Calu3 (cell line): ENCODE measurements around the gene ARHGAP31. TPM values are rescaled to one million over a fixed set of nuclear protein-coding genes. Genes with fewer than 3 reads are reported as not detected.

Experiments
- BruUV-seq: library from RNA; stranded (reverse); fragments of 400-500 nt; replicated peaks from 2 replicates; lab custom pipeline; 2021; lab: Mats Ljungman, UMichigan
- CTCF ChIA-PET: fragments of 300-600 bp; sonication (Branson Sonifier 250); formaldehyde crosslinking; loops from one replicate; lab custom pipeline; 2022; ENCODE audit warnings: antibody characterized with exemption; lab: Charles Lee
- DNase-seq: peaks from one replicate; pipeline ENCODE4 v3.0.0; 2022
- H3K27ac Mint-ChIP-seq: one replicate; pipeline ENCODE4 v1.8.0; 2022; ENCODE audit warnings: mixed read lengths; ENCODE audit not compliant: unreplicated experiment
- H3K27me3 Mint-ChIP-seq: one replicate; pipeline ENCODE4 v1.8.0; 2022; ENCODE audit warnings: mixed read lengths; ENCODE audit not compliant: unreplicated experiment
- H3K36me3 Mint-ChIP-seq: one replicate; pipeline ENCODE4 v1.8.0; 2022; ENCODE audit warnings: mild to moderate bottlenecking, moderate library complexity, mixed read lengths; ENCODE audit not compliant: insufficient read depth, unreplicated experiment
- H3K4me1 Mint-ChIP-seq: one replicate; pipeline ENCODE4 v1.8.0; 2022; ENCODE audit warnings: mild to moderate bottlenecking, low read depth, mixed read lengths; ENCODE audit not compliant: unreplicated experiment
- H3K4me3 Mint-ChIP-seq: one replicate; pipeline ENCODE4 v1.8.0; 2022; ENCODE audit warnings: mild to moderate bottlenecking, low read depth, moderate library complexity, mixed read lengths; ENCODE audit not compliant: unreplicated experiment
- H3K9me3 Mint-ChIP-seq: one replicate; pipeline ENCODE4 v1.8.0; 2022; ENCODE audit warnings: low read depth, mixed read lengths; ENCODE audit not compliant: unreplicated experiment
- intact Hi-C: fragments of 100-400 bp; cut with micrococcal nuclease; formaldehyde crosslinking; loops from one replicate; pipeline ENCODE4 v1.10.0; 2022; ENCODE audit not compliant: unreplicated experiment
- total RNA-seq: library from RNA; stranded (reverse); gene quantifications from 2 replicates; pipeline ENCODE4 v1.2.3, GENCODE V29; 2022
- TF ChIP-seq, protein P1 (sequence below): fragments of 200-600 bp; IDR thresholded peaks from one replicate; pipeline ENCODE4 v1.8.0; 2022; ENCODE audit warnings: antibody characterized with exemption; ENCODE audit not compliant: unreplicated experiment

The ARHGAP31 gene
- total RNA-seq, 1 experiment from 2014 or later, result 0.52 TPM

DNA sequence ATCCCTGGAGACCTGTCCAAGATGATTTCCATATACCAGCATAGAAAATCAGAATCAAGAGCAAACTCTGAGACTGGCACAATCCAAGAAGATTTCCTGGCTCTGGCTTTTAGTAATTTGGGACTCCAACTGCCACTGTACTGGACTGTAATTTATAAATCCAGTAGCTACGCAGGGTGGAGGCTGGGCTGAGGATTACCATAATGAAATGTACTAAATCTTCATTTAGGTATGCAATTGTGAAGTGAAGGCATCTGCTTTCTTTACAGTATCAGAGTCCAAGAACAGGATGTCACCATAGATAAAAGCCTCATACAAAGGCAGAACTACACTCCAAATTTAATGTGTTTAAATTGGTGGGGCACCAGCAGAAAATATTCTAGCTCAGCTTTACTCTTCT is 122.7 kb downstream of the ARHGAP31 start:
- TF ChIP-seq, protein P1, sequence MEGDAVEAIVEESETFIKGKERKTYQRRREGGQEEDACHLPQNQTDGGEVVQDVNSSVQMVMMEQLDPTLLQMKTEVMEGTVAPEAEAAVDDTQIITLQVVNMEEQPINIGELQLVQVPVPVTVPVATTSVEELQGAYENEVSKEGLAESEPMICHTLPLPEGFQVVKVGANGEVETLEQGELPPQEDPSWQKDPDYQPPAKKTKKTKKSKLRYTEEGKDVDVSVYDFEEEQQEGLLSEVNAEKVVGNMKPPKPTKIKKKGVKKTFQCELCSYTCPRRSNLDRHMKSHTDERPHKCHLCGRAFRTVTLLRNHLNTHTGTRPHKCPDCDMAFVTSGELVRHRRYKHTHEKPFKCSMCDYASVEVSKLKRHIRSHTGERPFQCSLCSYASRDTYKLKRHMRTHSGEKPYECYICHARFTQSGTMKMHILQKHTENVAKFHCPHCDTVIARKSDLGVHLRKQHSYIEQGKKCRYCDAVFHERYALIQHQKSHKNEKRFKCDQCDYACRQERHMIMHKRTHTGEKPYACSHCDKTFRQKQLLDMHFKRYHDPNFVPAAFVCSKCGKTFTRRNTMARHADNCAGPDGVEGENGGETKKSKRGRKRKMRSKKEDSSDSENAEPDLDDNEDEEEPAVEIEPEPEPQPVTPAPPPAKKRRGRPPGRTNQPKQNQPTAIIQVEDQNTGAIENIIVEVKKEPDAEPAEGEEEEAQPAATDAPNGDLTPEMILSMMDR, result no peak
- no peaks in the 10 kb centered on the region for H3K27me3 Mint-ChIP-seq
- H3K27ac Mint-ChIP-seq, result no peak overlapping the region
- intact Hi-C loops, result no loop called here
- DNase-seq, result no peak
- no TSS peak for BruUV-seq
- no peaks in the 10 kb centered on the region for H3K4me1 Mint-ChIP-seq
- no peaks in the 10 kb centered on the region for H3K9me3 Mint-ChIP-seq
- no peaks in the 10 kb centered on the region for H3K36me3 Mint-ChIP-seq
- no peak overlapping the region for H3K4me3 Mint-ChIP-seq
- CTCF ChIA-PET, result no interaction called here

DNA sequence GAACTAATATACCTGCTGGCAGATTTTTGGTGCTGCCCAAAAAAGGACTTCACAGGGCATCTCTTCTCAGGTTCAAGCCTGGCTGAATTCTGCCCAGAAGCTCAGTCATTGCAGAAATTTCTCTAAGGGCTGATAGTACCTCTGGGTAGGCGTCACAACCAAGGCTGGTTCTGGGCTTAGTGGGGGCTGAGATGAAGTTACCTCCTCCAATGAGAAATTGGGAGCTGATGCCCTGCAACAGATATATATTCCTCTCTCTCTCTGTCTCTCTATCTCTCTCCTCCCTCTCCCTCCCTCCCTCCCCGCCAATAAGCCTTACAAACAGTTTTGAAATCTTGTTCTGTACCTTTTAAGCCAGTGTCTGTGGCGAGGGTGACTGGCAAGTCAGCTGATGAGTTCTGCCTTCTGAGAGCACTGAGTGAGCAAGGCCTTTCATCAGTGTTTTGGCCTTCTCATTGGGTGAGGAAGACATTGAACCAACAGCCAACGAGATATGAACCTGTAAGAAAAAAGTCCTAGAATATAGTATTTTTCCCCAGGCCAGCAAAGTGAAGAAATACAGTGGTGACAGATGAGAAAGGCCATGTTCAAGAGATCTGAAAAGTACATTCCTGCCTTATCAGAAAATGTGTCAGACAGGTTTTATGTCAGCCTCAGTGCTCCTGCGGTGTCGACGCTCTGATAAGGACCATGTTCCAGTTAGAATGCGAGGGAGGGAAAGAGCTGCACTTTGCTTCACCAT is 123.8 kb downstream of the ARHGAP31 start:
- TF ChIP-seq, protein P1, result no peak
- CTCF ChIA-PET, result no interaction called here
- Mint-ChIP-seq H3K4me3 (no peak overlapping the region), H3K9me3 (no peaks in the 10 kb centered on the region), H3K36me3 (no peaks in the 10 kb centered on the region), H3K27me3 (no peaks in the 10 kb centered on the region), H3K27ac (no peak overlapping the region), H3K4me1 (no peaks in the 10 kb centered on the region)
- DNase-seq, result no peak
- BruUV-seq, result no TSS peak
- intact Hi-C loops, result no loop called here

DNA sequence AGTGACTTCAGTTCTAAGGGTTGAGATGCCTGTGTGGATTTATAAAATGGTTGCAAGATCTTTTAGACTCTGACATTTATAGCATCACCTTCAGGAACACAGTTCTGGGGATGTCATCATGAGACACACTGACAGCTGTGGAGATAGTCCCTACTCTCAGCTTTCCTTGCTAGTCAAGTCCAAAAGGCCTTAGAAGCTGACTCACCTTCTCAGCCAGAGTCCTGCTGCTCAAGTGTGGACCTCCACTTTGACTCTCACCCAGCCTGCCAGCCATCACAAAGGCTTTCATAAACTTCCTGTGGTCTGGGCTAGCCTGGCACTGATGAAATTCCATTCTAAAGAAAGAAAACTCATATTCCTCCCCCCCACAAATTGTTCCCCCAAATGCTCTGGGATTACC is 124.5 kb downstream of the ARHGAP31 start:
- BruUV-seq, result no TSS peak
- CTCF ChIA-PET, result interaction anchor here (0.7 kb wide), 1 partner anchor 35 kb away, joined by 3 read pairs; no protein-coding TSS in a partner anchor
- no peaks in the 10 kb centered on the region for H3K9me3 Mint-ChIP-seq

DNA sequence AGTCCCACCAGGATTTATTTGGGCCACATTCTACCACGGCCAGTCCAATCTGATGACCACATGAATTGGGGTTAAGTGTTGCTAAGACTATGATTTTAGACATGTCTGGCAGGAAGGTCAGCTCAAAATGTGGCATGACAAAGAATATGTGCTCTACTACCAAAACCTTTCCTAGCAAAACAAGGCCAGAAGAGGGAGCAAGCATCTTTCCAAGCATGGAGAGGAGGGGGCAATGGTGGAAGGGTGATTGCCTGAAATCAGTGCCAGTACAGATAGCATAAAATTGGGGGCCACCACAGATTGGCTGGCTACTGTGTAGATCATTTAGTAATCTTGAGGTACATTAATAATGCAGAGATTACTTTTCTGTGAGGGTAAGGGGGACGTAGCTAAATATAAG is 126.0 kb downstream of the ARHGAP31 start:
- H3K27me3 Mint-ChIP-seq, result no peaks in the 10 kb centered on the region

More for the DNA sequence above, 124.5 kb downstream of the ARHGAP31 start:
- intact Hi-C loops, result no loop called here
- Mint-ChIP-seq H3K36me3 (no peaks in the 10 kb centered on the region), H3K4me1 (no peaks in the 10 kb centered on the region), H3K4me3 (no peak overlapping the region), H3K27ac (no peak overlapping the region), H3K27me3 (no peaks in the 10 kb centered on the region)
- TF ChIP-seq, protein P1, result no peak
- DNase-seq, result no peak

More for the DNA sequence above, 126.0 kb downstream of the ARHGAP31 start:
- TF ChIP-seq, protein P1, result no peak
- H3K9me3 Mint-ChIP-seq, result no peaks in the 10 kb centered on the region
- CTCF ChIA-PET, result no interaction called here
- no peaks in the 10 kb centered on the region for H3K36me3 Mint-ChIP-seq
- no peak for DNase-seq
- H3K4me1 Mint-ChIP-seq, result no peaks in the 10 kb centered on the region
- BruUV-seq, result no TSS peak
- no peak overlapping the region for H3K27ac Mint-ChIP-seq
- intact Hi-C loops, result no loop called here
- H3K4me3 Mint-ChIP-seq, result no peak overlapping the region
